Mucosa of descending colon (tissue), 3 donors: ENCODE results near the gene NUDCD3. TPM values are rescaled to one million over a fixed set of nuclear protein-coding genes. Genes with fewer than 3 reads are reported as not detected.

Source experiments
- ATAC-seq: fragments of 200-7000 bp; cut with Tn5 transposase; one replicate; pipeline ENCODE4 v1.9.1; 2020; ENCODE audit warnings: mild to moderate bottlenecking, moderate library complexity
- DNase-seq, 3 donors: peaks; one replicate each; pipeline ENCODE4 v3.0.0-alpha.2; 2020
- H3K36me3 ChIP-seq: fragments of 200-600 bp; one replicate; pipeline ENCODE4 v1.8.0; 2021; ENCODE audit warnings: low read depth, mild to moderate bottlenecking
- H3K4me1 ChIP-seq: fragments of 200-600 bp; one replicate; pipeline ENCODE4 v1.8.0; 2021; ENCODE audit warnings: low read depth, mild to moderate bottlenecking
- H3K4me3 ChIP-seq: fragments of 200-600 bp; one replicate; pipeline ENCODE4 v1.8.0; 2021; ENCODE audit warnings: mild to moderate bottlenecking
- H3K9me3 ChIP-seq: fragments of 200-600 bp; one replicate; pipeline ENCODE4 v1.8.0; 2021; ENCODE audit warnings: mild to moderate bottlenecking
- intact Hi-C, 2 donors: fragments of 100-400 bp; cut with DNase I in 1 of 2; cut with micrococcal nuclease in 1 of 2; formaldehyde crosslinking; loops; one replicate each; pipeline versions ENCODE4 v1.11.0 to v1.11.1; 2022; cut with DNase I, micrococcal nuclease
- total RNA-seq, 3 donors: library from RNA; stranded (reverse); fragmentation: NEBNext Ultra II Directional in 2 of 3; extraction: Animal tissue kit (Norgen Biotek cat#: 25700) in 2 of 3; gene quantifications; one replicate each; pipeline versions ENCODE4 v1.2.1 to v1.2.4, GENCODE V29; 2021 to 2023
- TF ChIP-seq, protein P1 (sequence below): fragments of 200-600 bp; IDR thresholded peaks from one replicate; pipeline ENCODE4 v1.8.0; 2022; ENCODE audit warnings: antibody characterized with exemption, mild to moderate bottlenecking
- donor health status: DM: no; HTN: no; CAD: no; lungs with moderate emphysema.
- donor health status: DM: no; HTN: no; CAD: no.
- donor health status: DM: no; HTN: yes; CAD: no.

Gene NUDCD3
- total RNA-seq, 3 donors from 2014 or later = 66.3 to 108 (median 76.0) TPM

DNA sequence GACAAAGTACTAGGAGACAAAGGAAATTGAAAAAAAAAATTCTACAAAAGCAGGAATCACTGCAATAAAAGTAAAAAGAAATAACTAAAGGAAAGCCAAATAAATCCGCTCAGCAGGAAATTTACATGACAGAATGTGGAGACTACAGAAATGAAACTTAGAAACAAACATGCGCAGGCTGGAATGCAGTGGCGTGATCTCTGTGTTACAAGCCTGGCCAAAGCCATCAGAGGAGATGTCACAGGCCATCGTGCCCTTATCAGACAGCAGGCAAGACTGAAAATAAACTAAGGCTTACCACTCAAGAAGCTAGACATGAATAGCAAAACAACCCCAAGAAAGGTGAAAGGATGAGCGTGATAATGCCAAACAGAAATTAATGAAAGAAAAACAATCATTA lies 158.8 kb downstream of the NUDCD3 start:
- DNase-seq = no peak
- no peaks in the 10 kb centered on the region for H3K36me3 ChIP-seq
- no peak for ATAC-seq
- H3K4me3 ChIP-seq = no peak overlapping the region
- intact Hi-C loops = no loop called here
- H3K9me3 ChIP-seq = no peaks in the 10 kb centered on the region
- TF ChIP-seq, protein P1, sequence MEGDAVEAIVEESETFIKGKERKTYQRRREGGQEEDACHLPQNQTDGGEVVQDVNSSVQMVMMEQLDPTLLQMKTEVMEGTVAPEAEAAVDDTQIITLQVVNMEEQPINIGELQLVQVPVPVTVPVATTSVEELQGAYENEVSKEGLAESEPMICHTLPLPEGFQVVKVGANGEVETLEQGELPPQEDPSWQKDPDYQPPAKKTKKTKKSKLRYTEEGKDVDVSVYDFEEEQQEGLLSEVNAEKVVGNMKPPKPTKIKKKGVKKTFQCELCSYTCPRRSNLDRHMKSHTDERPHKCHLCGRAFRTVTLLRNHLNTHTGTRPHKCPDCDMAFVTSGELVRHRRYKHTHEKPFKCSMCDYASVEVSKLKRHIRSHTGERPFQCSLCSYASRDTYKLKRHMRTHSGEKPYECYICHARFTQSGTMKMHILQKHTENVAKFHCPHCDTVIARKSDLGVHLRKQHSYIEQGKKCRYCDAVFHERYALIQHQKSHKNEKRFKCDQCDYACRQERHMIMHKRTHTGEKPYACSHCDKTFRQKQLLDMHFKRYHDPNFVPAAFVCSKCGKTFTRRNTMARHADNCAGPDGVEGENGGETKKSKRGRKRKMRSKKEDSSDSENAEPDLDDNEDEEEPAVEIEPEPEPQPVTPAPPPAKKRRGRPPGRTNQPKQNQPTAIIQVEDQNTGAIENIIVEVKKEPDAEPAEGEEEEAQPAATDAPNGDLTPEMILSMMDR = no peak
- H3K4me1 ChIP-seq = no peaks in the 10 kb centered on the region

DNA sequence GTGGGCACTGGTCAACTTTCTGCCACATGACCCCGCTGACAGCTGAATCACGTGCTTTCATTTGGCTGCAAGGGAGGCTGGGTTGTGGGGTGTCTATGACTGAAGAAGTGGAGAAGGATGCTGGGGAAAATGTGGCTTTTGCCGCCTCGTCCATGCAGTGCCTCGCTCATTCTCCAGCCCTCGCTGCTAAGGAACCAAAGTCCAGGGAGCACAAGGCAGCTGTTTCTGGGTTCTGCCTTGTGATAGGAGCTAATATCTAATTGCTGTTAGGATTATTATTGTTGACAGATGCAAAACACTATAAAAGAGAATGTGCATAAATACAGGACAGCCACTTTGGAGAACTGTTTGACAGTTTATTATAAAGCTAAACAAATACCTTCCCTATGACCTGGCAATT lies 160.1 kb downstream of the NUDCD3 start:
- no peak for ATAC-seq
- no peaks in the 10 kb centered on the region for H3K36me3 ChIP-seq
- TF ChIP-seq, protein P1 = no peak
- H3K4me1 ChIP-seq = no peaks in the 10 kb centered on the region
- intact Hi-C loops = no loop called here
- H3K4me3 ChIP-seq = no peak overlapping the region
- no peak for DNase-seq
- H3K9me3 ChIP-seq = no peaks in the 10 kb centered on the region

DNA sequence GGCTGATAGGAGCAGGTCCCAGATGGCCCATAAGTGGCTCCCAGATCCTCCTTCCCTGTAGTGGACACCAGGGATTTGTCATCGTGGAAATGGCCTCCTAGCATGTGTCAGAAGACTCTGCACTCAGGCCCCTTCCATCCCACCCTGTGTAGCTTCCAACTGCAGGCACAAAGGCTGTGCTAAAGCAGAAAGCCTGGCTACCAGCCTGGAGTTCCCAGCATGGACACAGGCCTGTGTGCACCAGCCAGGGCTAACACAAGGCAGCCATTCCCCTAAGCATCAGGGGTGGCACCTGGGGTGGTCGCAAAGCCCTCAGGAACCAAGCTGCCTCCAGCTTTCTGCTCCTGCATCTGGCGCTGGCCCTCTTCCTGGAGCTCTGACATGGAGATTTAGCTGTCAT lies 160.6 kb downstream of the NUDCD3 start:
- Histone ChIP-seq H3K9me3 (no peaks in the 10 kb centered on the region), H3K36me3 (no peaks in the 10 kb centered on the region), H3K4me3 (no peak overlapping the region), H3K4me1 (no peaks in the 10 kb centered on the region)
- ATAC-seq = no peak
- DNase-seq = no peak
- intact Hi-C loops = no loop called here
- TF ChIP-seq, protein P1 = no peak

Other genes with a start within 250 kb of the NUDCD3 start
- gene CAMK2B, start 165.1 kb downstream of the NUDCD3 start, total RNA-seq = 1 to 10 TPM in 1 of 3 donors, under 1 TPM in 2; 0.35 to 2.2 (median 0.87) TPM
- gene NPC1L1, start 50.7 kb upstream of the NUDCD3 start, total RNA-seq = under 1 TPM in 2 of 3 donors, not detected in 1; 0.12 to 0.82 TPM
- gene DDX56, start 83.2 kb upstream of the NUDCD3 start, total RNA-seq = 10 to 100 TPM; 50.7 to 60.6 (median 60.0) TPM
- 10 to 100 TPM; 76.7 to 93.3 (median 84.9) TPM for gene TMED4, start 91.6 kb upstream of the NUDCD3 start, total RNA-seq
- 100 to 1,000 TPM; 141 to 186 (median 159) TPM for gene OGDH, start 116.0 kb upstream of the NUDCD3 start, total RNA-seq